Neural cell (in vitro differentiated cells): ENCODE results near the gene WNT7B. TPM values are rescaled to one million over a fixed set of nuclear protein-coding genes. Genes with fewer than 3 reads are reported as not detected.

Source experiments
- H2AFZ ChIP-seq: fragments of 200-600, 300-800 bp; sonication (generic), shearing (Covaris generic); 2 replicates; pipeline ENCODE4 v1.6.0; 2014; ENCODE audit warnings: low read depth, mild to moderate bottlenecking, antibody characterized with exemption, low read length, moderate library complexity
- H3F3A ChIP-seq: fragments of 200-600 bp; shearing (Covaris generic); 2 replicates; pipeline ENCODE4 v1.6.1; 2016; ENCODE audit warnings: mild to moderate bottlenecking, moderate library complexity, mixed read lengths, antibody characterized with exemption, low read length; ENCODE audit not compliant: insufficient read depth, poor library complexity, severe bottlenecking
- H3K27ac ChIP-seq: fragments of 200-600, 300-800 bp; sonication (generic), shearing (Covaris generic); 2 replicates; pipeline ENCODE4 v1.5.1; 2014; ENCODE audit warnings: mild to moderate bottlenecking, low read length, moderate library complexity
- H3K27me3 ChIP-seq: fragments of 300-800, 200-600 bp; sonication (generic), shearing (Covaris generic); 2 replicates; pipeline ENCODE4 v1.6.0; 2014; ENCODE audit warnings: mild to moderate bottlenecking, low read depth, low read length, moderate library complexity; ENCODE audit not compliant: insufficient read depth
- H3K36me3 ChIP-seq: fragments of 300-800, 200-600 bp; sonication (generic), shearing (Covaris generic); 2 replicates; pipeline ENCODE4 v1.5.1; 2014; ENCODE audit warnings: mild to moderate bottlenecking, antibody characterized with exemption, low read length, moderate library complexity; ENCODE audit not compliant: insufficient read depth
- H3K4me2 ChIP-seq: fragments of 300-800, 200-600 bp; sonication (generic), shearing (Covaris generic); 2 replicates; pipeline ENCODE4 v1.6.0; 2014; ENCODE audit warnings: mild to moderate bottlenecking, low read length
- H3K4me3 ChIP-seq: fragments of 300-800, 200-600 bp; sonication (generic), shearing (Covaris generic); 2 replicates; pipeline ENCODE4 v1.5.1; 2014; ENCODE audit warnings: mild to moderate bottlenecking, low read length, moderate library complexity
- H3K79me2 ChIP-seq: fragments of 200-600 bp; shearing (Covaris generic); replicated peaks from 2 replicates; pipeline ENCODE4 v1.6.0; 2014; ENCODE audit warnings: mild to moderate bottlenecking, low read length, moderate library complexity; ENCODE audit not compliant: insufficient read depth
- H3K9ac ChIP-seq: fragments of 300-800, 200-600 bp; sonication (generic), shearing (Covaris generic); 2 replicates; pipeline ENCODE4 v1.6.1; 2016; ENCODE audit warnings: mild to moderate bottlenecking, low read length, mixed read lengths
- H3K9me2 ChIP-seq: fragments of 200-600 bp; shearing (Covaris generic); 2 replicates; pipeline ENCODE4 v1.6.1; 2016; ENCODE audit warnings: mild to moderate bottlenecking, low read length, mixed read lengths; ENCODE audit not compliant: insufficient read depth
- H3K9me3 ChIP-seq: fragments of 200-600, 300-800 bp; sonication (generic), shearing (Covaris generic); 2 replicates; pipeline ENCODE4 v1.6.1; 2016; ENCODE audit warnings: mild to moderate bottlenecking, mixed run types, low read length, moderate library complexity, mixed read lengths
- H4K20me1 ChIP-seq: fragments of 200-600 bp; shearing (Covaris generic); 2 replicates; pipeline ENCODE4 v1.6.1; 2016; ENCODE audit warnings: mild to moderate bottlenecking, mixed run types; ENCODE audit not compliant: insufficient read depth
- EP300 ChIP-seq: fragments of 450-650 bp; conservative IDR thresholded peaks from 2 replicates; pipeline ENCODE4 v1.6.1; 2014; ENCODE audit warnings: antibody characterized with exemption, mild to moderate bottlenecking, moderate library complexity; ENCODE audit not compliant: poor library complexity, severe bottlenecking
- EZH2 ChIP-seq: fragments of 200-600, 300-800 bp; shearing (Covaris generic), sonication (generic); IDR thresholded peaks from 2 replicates; pipeline ENCODE4 v1.6.1; 2014; ENCODE audit warnings: antibody characterized with exemption, low read length, borderline replicate concordance, mild to moderate bottlenecking; ENCODE audit not compliant: insufficient read depth, poor library complexity, severe bottlenecking
- MXI1 ChIP-seq: fragments of 450-650 bp; conservative IDR thresholded peaks from 2 replicates; pipeline ENCODE4 v1.6.1; 2014; ENCODE audit warnings: antibody characterized with exemption, mild to moderate bottlenecking; ENCODE audit not compliant: poor library complexity, severe bottlenecking
- POLR2AphosphoS5 ChIP-seq: IDR thresholded peaks from 2 replicates; pipeline ENCODE4 v1.6.1; 2012
- RAD21 ChIP-seq: fragments of 450-650 bp; conservative IDR thresholded peaks from 2 replicates; pipeline ENCODE4 v1.6.1; 2014; ENCODE audit warnings: antibody characterized with exemption, mild to moderate bottlenecking, moderate library complexity
- SMC3 ChIP-seq: fragments of 450-650 bp; conservative IDR thresholded peaks from 2 replicates; pipeline ENCODE4 v1.6.1; 2014; ENCODE audit warnings: antibody characterized with exemption, mild to moderate bottlenecking, moderate library complexity; ENCODE audit not compliant: poor library complexity
- TAF1 ChIP-seq: IDR thresholded peaks from 2 replicates; pipeline ENCODE4 v1.6.1; 2012; ENCODE audit warnings: low read depth
- polyA plus RNA-seq: library from polyadenylated mRNA; depleted of rRNA; stranded (reverse); fragments of >200 nt; gene quantifications from 2 replicates; pipeline ENCODE4 v1.2.3, GENCODE V29; 2014
- TF ChIP-seq, protein P1 (sequence below): IDR thresholded peaks from 2 replicates; pipeline ENCODE4 v1.6.1; 2012; ENCODE audit warnings: borderline replicate concordance
- TF ChIP-seq, protein P2 (sequence below): fragments of 450-650 bp; IDR thresholded peaks from 2 replicates; pipeline ENCODE4 v1.5.1; 2014; ENCODE audit warnings: antibody characterized with exemption, mild to moderate bottlenecking, moderate library complexity; ENCODE audit not compliant: poor library complexity, severe bottlenecking

WNT7B gene
- polyA plus RNA-seq, 1 donor from 2014 or later = 0.16 TPM

DNA sequence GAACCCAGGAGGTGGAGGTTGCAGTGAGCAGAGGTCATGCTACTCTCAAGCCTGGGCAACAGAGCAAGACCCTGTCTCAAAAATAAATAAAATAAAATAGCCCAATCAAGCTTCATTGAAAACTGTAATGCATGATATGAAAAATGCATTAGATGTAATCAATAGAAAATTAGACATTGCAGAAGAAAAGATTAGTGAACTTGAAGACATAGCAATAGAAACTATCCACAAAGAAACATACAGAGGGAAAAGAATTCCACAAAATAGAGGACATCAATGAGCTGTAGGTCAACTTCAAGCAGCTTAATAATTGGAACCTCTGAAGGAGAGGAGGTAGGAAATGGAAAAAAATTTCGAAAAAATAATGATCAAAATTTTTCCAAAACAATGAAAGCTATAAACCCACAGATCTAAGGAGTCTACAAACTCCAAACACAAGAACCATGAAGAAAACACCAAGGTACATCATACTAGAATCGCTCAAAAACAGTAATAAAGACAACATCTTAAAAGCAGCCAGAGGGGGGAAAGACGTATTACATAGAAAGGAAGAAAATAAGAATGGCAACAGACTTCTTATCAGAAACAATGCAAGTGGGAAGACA, 104.2 kb downstream of the WNT7B start:
- Histone ChIP-seq H3K36me3 (no peaks in the 10 kb centered on the region), H3K27ac (no peak overlapping the region), H3K4me3 (no peak overlapping the region), H3K27me3 (peaks cover 8% of the 10 kb centered on the region), H4K20me1 (no peaks in the 10 kb centered on the region), H3K4me2 (no peak overlapping the region), H3K79me2 (no peaks in the 10 kb centered on the region), H3K9ac (no peak overlapping the region), H3K9me2 (no peaks in the 10 kb centered on the region), H3F3A (no peaks in the 10 kb centered on the region), H3K9me3 (no peaks in the 10 kb centered on the region), H2AFZ (no peak overlapping the region)
- TF ChIP-seq RAD21 = no peak
- TF ChIP-seq, protein P1, sequence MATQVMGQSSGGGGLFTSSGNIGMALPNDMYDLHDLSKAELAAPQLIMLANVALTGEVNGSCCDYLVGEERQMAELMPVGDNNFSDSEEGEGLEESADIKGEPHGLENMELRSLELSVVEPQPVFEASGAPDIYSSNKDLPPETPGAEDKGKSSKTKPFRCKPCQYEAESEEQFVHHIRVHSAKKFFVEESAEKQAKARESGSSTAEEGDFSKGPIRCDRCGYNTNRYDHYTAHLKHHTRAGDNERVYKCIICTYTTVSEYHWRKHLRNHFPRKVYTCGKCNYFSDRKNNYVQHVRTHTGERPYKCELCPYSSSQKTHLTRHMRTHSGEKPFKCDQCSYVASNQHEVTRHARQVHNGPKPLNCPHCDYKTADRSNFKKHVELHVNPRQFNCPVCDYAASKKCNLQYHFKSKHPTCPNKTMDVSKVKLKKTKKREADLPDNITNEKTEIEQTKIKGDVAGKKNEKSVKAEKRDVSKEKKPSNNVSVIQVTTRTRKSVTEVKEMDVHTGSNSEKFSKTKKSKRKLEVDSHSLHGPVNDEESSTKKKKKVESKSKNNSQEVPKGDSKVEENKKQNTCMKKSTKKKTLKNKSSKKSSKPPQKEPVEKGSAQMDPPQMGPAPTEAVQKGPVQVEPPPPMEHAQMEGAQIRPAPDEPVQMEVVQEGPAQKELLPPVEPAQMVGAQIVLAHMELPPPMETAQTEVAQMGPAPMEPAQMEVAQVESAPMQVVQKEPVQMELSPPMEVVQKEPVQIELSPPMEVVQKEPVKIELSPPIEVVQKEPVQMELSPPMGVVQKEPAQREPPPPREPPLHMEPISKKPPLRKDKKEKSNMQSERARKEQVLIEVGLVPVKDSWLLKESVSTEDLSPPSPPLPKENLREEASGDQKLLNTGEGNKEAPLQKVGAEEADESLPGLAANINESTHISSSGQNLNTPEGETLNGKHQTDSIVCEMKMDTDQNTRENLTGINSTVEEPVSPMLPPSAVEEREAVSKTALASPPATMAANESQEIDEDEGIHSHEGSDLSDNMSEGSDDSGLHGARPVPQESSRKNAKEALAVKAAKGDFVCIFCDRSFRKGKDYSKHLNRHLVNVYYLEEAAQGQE = no peak
- no peak for TF ChIP-seq EP300
- TF ChIP-seq TAF1 = no peak
- TF ChIP-seq POLR2AphosphoS5 = no peak
- no peak for TF ChIP-seq SMC3
- no peak for TF ChIP-seq MXI1
- TF ChIP-seq, protein P2, sequence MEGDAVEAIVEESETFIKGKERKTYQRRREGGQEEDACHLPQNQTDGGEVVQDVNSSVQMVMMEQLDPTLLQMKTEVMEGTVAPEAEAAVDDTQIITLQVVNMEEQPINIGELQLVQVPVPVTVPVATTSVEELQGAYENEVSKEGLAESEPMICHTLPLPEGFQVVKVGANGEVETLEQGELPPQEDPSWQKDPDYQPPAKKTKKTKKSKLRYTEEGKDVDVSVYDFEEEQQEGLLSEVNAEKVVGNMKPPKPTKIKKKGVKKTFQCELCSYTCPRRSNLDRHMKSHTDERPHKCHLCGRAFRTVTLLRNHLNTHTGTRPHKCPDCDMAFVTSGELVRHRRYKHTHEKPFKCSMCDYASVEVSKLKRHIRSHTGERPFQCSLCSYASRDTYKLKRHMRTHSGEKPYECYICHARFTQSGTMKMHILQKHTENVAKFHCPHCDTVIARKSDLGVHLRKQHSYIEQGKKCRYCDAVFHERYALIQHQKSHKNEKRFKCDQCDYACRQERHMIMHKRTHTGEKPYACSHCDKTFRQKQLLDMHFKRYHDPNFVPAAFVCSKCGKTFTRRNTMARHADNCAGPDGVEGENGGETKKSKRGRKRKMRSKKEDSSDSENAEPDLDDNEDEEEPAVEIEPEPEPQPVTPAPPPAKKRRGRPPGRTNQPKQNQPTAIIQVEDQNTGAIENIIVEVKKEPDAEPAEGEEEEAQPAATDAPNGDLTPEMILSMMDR = no peak
- no peak for TF ChIP-seq EZH2

DNA sequence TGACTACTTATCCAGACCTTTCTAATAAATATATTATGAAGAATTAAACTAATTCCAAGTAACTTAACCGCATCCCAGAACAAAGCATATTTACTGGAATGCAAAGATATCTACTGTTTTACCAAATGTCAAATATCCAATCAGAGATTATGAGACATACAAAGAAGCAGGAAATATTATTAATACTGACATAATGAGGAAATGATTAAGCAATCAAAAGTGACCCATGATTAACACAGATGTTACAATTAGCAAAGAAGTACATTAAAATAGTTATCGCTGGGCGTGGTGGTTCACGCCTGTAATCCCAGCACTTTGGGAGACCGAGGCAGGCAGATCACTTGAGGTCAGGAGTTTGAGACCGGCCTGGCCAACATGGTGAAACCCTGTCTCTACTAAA, 105.2 kb downstream of the WNT7B start:
- Histone ChIP-seq H3K36me3 (no peaks in the 10 kb centered on the region), H3K27ac (no peak overlapping the region), H3K4me3 (no peak overlapping the region), H3K9ac (no peak overlapping the region), H3K4me2 (no peak overlapping the region), H4K20me1 (no peaks in the 10 kb centered on the region), H3K79me2 (no peaks in the 10 kb centered on the region), H3K9me2 (no peaks in the 10 kb centered on the region), H3K27me3 (peaks cover 18% of the 10 kb centered on the region), H2AFZ (no peak overlapping the region), H3K9me3 (no peaks in the 10 kb centered on the region), H3F3A (no peaks in the 10 kb centered on the region)
- TF ChIP-seq RAD21 (no peak), POLR2AphosphoS5 (no peak), MXI1 (no peak), EZH2 (no peak), EP300 (no peak), TAF1 (no peak), SMC3 (no peak)
- TF ChIP-seq, protein P2 = no peak
- TF ChIP-seq, protein P1 = no peak
